GM23338 (cell line): ENCODE data around the gene ASB2. TPM values are rescaled to one million over a fixed set of nuclear protein-coding genes. Genes with fewer than 3 reads are reported as not detected.

Source experiments
- ATAC-seq: fragments of 200-7000 bp; cut with Tn5 transposase; 3 replicates; pipeline ENCODE4 v1.9.1; 2020
- DNase-seq: peaks from one replicate; pipeline ENCODE4 v3.0.0-alpha.2; 2015; ENCODE audit warnings: low spot score
- H2AFZ ChIP-seq: fragments of 200-600 bp; sonication (generic); 2 replicates; pipeline ENCODE4 v1.8.0; 2016; ENCODE audit warnings: antibody characterized with exemption, mild to moderate bottlenecking, moderate library complexity
- H3F3A ChIP-seq: fragments of 200-600 bp; sonication (generic); replicated peaks from 2 replicates; pipeline ENCODE4 v1.8.0; 2017; ENCODE audit warnings: antibody characterized with exemption, mixed run types, low read depth
- H3K27ac ChIP-seq: fragments of 200-600 bp; sonication (generic); 2 replicates; pipeline ENCODE4 v1.6.1; 2016; ENCODE audit warnings: low read depth
- H3K27me3 ChIP-seq: fragments of 200-600 bp; sonication (generic); 2 replicates; pipeline ENCODE4 v1.8.0; 2016; ENCODE audit warnings: mild to moderate bottlenecking, mixed run types, moderate library complexity; ENCODE audit not compliant: insufficient read depth
- H3K36me3 ChIP-seq: fragments of 200-600 bp; sonication (generic); 2 replicates; pipeline ENCODE4 v1.8.0; 2016; ENCODE audit warnings: mild to moderate bottlenecking; ENCODE audit not compliant: insufficient read depth
- H3K4me1 ChIP-seq: fragments of 200-600 bp; sonication (generic); 2 replicates; pipeline ENCODE4 v1.8.0; 2016; ENCODE audit warnings: mild to moderate bottlenecking, moderate library complexity; ENCODE audit not compliant: insufficient read depth
- H3K4me2 ChIP-seq: fragments of 200-600 bp; sonication (generic); 2 replicates; pipeline ENCODE4 v1.7.1; 2017; ENCODE audit warnings: mixed run types
- H3K4me3 ChIP-seq: fragments of 200-600 bp; sonication (generic); 2 replicates; pipeline ENCODE4 v1.6.1; 2016; ENCODE audit warnings: mixed run types
- H3K79me2 ChIP-seq: fragments of 200-600 bp; sonication (generic); replicated peaks from 2 replicates; pipeline ENCODE4 v1.8.0; 2017; ENCODE audit warnings: mild to moderate bottlenecking; ENCODE audit not compliant: insufficient read depth
- H3K9me2 ChIP-seq: fragments of 200-600 bp; sonication (generic); 2 replicates; pipeline ENCODE4 v1.8.0; 2017; ENCODE audit not compliant: insufficient read depth
- H4K20me1 ChIP-seq: fragments of 200-600 bp; sonication (generic); replicated peaks from 2 replicates; pipeline ENCODE4 v1.8.0; 2017; ENCODE audit warnings: mild to moderate bottlenecking; ENCODE audit not compliant: insufficient read depth
- H3K27ac Mint-ChIP-seq: 2 replicates; pipeline ENCODE4 v1.8.0; 2020; ENCODE audit warnings: inconsistent platforms, mild to moderate bottlenecking, moderate library complexity, mixed read lengths
- H3K27me3 Mint-ChIP-seq: 3 replicates; pipeline ENCODE4 v1.8.0; 2022; ENCODE audit warnings: low read depth, mild to moderate bottlenecking, moderate library complexity, mixed read lengths, inconsistent platforms; ENCODE audit not compliant: insufficient read depth, poor library complexity
- H3K36me3 Mint-ChIP-seq: 3 replicates; pipeline ENCODE4 v1.8.0; 2021; ENCODE audit warnings: low read depth, mild to moderate bottlenecking, inconsistent platforms, moderate library complexity, mixed read lengths
- H3K4me1 Mint-ChIP-seq: 3 replicates; pipeline ENCODE4 v1.8.0; 2020; ENCODE audit warnings: mild to moderate bottlenecking, inconsistent platforms, mixed read lengths
- H3K4me3 Mint-ChIP-seq: 3 replicates; pipeline ENCODE4 v1.8.0; 2021; ENCODE audit warnings: moderate library complexity, mild to moderate bottlenecking, inconsistent platforms, mixed read lengths
- H3K9me3 Mint-ChIP-seq: 3 replicates; pipeline ENCODE4 v1.8.0; 2020; ENCODE audit warnings: moderate library complexity, mild to moderate bottlenecking, inconsistent platforms, mixed read lengths
- CTCF ChIP-seq, 2 experiments: fragments of 200-600 bp in 1 of 2; sonication (generic) in 1 of 2; conservative IDR thresholded peaks; 2 replicates each; pipeline versions ENCODE4 v1.5.1 to v1.6.1; 2016 to 2017; ENCODE audit warnings: antibody characterized with exemption in 2 of 2, low read depth in 2 of 2, mild to moderate bottlenecking in 2 of 2, moderate library complexity in 1 of 2
- NANOG ChIP-seq: IDR thresholded peaks from 2 replicates; pipeline ENCODE4 v1.6.1; 2016; ENCODE audit warnings: antibody characterized with exemption, borderline replicate concordance
- POLR2AphosphoS5 ChIP-seq: IDR thresholded peaks from 2 replicates; pipeline ENCODE4 v1.6.1; 2016; ENCODE audit warnings: antibody characterized with exemption, low read depth
- REST ChIP-seq: IDR thresholded peaks from one replicate; pipeline ENCODE4 v1.6.1; 2018; ENCODE audit warnings: antibody characterized with exemption; ENCODE audit not compliant: unreplicated experiment
- ZNF114 ChIP-seq: fragments of 250-450 bp; sonication (Bioruptor Pico); IDR thresholded peaks from 2 replicates; pipeline ENCODE4 v1.5.0; 2020; ENCODE audit warnings: mild to moderate bottlenecking, moderate library complexity
- polyA plus RNA-seq: library from polyadenylated mRNA; unstranded; fragments of >200 nt; fragmentation: Nextera tagmentation; extraction: Ambion mirVana; gene quantifications from 2 replicates; pipeline ENCODE4 v1.2.1, GENCODE V29; 2016
- total RNA-seq: library from RNA; depleted of rRNA; stranded (reverse); fragments of >200 nt; shearing (Covaris generic); gene quantifications from 2 replicates; pipeline ENCODE4 v1.2.3, GENCODE V29; 2014

The ASB2 gene
- total and polyA plus RNA-seq, 2 experiments from 2014 or later: 1.2 to 1.7 TPM

GRCh38 chr14:93929048-93929535 is 47.3 kb downstream of the ASB2 start:
- Mint-ChIP-seq H3K36me3 (no peaks in the 10 kb centered on the region; the same call in 2 of the 3 replicates), H3K4me3 (no peak overlapping the region; the same call in 2 of the 3 replicates), H3K27me3 (peaks cover 12% of the 10 kb centered on the region)

GRCh38 chr14:93928184-93929047 is 48.0 kb downstream of the ASB2 start:
- H3K4me3 Mint-ChIP-seq: no peak overlapping the region
- no peaks in the 10 kb centered on the region for H3K9me3 Mint-ChIP-seq
- H3K27me3 ChIP-seq: no peaks in the 10 kb centered on the region
- no peaks in the 10 kb centered on the region; the same call in 2 of the 3 replicates for H3K36me3 Mint-ChIP-seq
- H3K27ac ChIP-seq: no peak overlapping the region
- DNase-seq: no peak
- H3K27ac Mint-ChIP-seq: no peak overlapping the region
- no peak; the same call in 2 of the 3 replicates for ATAC-seq
- no peaks in the 10 kb centered on the region for H3K9me2 ChIP-seq
- no peak overlapping the region for H3K4me3 ChIP-seq
- H3K4me1 Mint-ChIP-seq: no peaks in the 10 kb centered on the region; the same call in 1 of the 3 replicates
- H3K79me2 ChIP-seq: no peaks in the 10 kb centered on the region
- no peak overlapping the region for H3K4me2 ChIP-seq
- no peaks in the 10 kb centered on the region for H4K20me1 ChIP-seq
- H3K36me3 ChIP-seq: no peaks in the 10 kb centered on the region
- peaks cover 12% of the 10 kb centered on the region for H3K27me3 Mint-ChIP-seq
- H3K4me1 ChIP-seq: no peaks in the 10 kb centered on the region
- H2AFZ ChIP-seq: no peak overlapping the region
- no peaks in the 10 kb centered on the region for H3F3A ChIP-seq
- TF ChIP-seq CTCF (conservative IDR thresholded peaks at IDR 0.05; ENCODE audit: low read depth in 2 of 2) (no peak), POLR2AphosphoS5 (no peak), NANOG (no peak), REST (peak; percentile 69)

More at GRCh38 chr14:93929048-93929535, 47.3 kb downstream of the ASB2 start:
- no peaks in the 10 kb centered on the region for H4K20me1 ChIP-seq
- no peaks in the 10 kb centered on the region for H3F3A ChIP-seq
- Mint-ChIP-seq H3K9me3 (no peaks in the 10 kb centered on the region), H3K4me1 (no peaks in the 10 kb centered on the region; the same call in 2 of the 3 replicates), H3K27ac (no peak overlapping the region)
- no peaks in the 10 kb centered on the region for H3K79me2 ChIP-seq
- no peak overlapping the region for H3K4me2 ChIP-seq
- no peak overlapping the region for H2AFZ ChIP-seq
- H3K36me3 ChIP-seq: no peaks in the 10 kb centered on the region
- no peak overlapping the region for H3K27ac ChIP-seq
- no peaks in the 10 kb centered on the region for H3K4me1 ChIP-seq
- DNase-seq (no peak), ATAC-seq (no peak)
- TF ChIP-seq ZNF114: no peak
- no peak for TF ChIP-seq CTCF (conservative IDR thresholded peaks at IDR 0.05; ENCODE audit: low read depth in 2 of 2)
- H3K9me2 ChIP-seq: no peaks in the 10 kb centered on the region
- no peak overlapping the region for H3K4me3 ChIP-seq
- no peaks in the 10 kb centered on the region for H3K27me3 ChIP-seq
